Naive thymus-derived CD4-positive, alpha-beta T cell (primary cell): ENCODE measurements around the gene FMNL2. TPM values are rescaled to one million over a fixed set of nuclear protein-coding genes. Genes with fewer than 3 reads are reported as not detected.
A peak's percentile ranks its signal among the peaks of the same experiment; 100 is the strongest.

Source experiments
- ATAC-seq: fragments of 150-1000 bp; cut with Tn5 transposase; 2 replicates; pipeline ENCODE4 v1.10.0; 2021; ENCODE audit warnings: mild to moderate bottlenecking, moderate library complexity
- CTCF ChIA-PET: fragments of 350-600 bp; sonication (Branson Sonifier 250); formaldehyde crosslinking; loops from one replicate; lab custom pipeline; 2021; ENCODE audit warnings: antibody characterized with exemption; lab: Charles Lee
- POLR2A ChIA-PET: fragments of 350-600 bp; sonication (Branson Sonifier 250); formaldehyde crosslinking; loops from one replicate; lab custom pipeline; 2021; ENCODE audit warnings: antibody characterized with exemption, inconsistent platforms; lab: Charles Lee
- DNase-seq, 9 donors: peaks; one replicate each; pipeline versions ENCODE4 v3.0.0 to v3.0.0-alpha.2; 2020 to 2022; ENCODE audit warnings: mixed read lengths in 1 of 9
- H3K27ac ChIP-seq: one replicate; pipeline ENCODE4 v1.7.0; 2013; ENCODE audit warnings: mild to moderate bottlenecking, low read depth, low read length, moderate library complexity
- H3K27me3 ChIP-seq, 2 donors: one replicate each; pipeline ENCODE4 v1.7.0; 2013; ENCODE audit warnings: low read length in 2 of 2, mild to moderate bottlenecking in 2 of 2, moderate library complexity in 2 of 2; ENCODE audit not compliant: control insufficient read depth in 2 of 2, insufficient read depth in 2 of 2
- H3K36me3 ChIP-seq, 3 experiments: 1 replicate in 2 of 3; 2 replicates in 1 of 3; pipeline ENCODE4 v1.7.0; 2013; ENCODE audit warnings: low read length in 3 of 3, mild to moderate bottlenecking in 3 of 3, moderate library complexity in 1 of 3; ENCODE audit not compliant: insufficient read depth in 3 of 3, control insufficient read depth in 2 of 3
- H3K4me1 ChIP-seq, 2 donors: one replicate each; pipeline ENCODE4 v1.7.0; 2013; ENCODE audit warnings: low read length in 2 of 2, mild to moderate bottlenecking in 2 of 2, moderate library complexity in 1 of 2; ENCODE audit not compliant: control insufficient read depth in 2 of 2, insufficient read depth in 2 of 2
- H3K4me3 ChIP-seq: 2 replicates; pipeline ENCODE4 v1.7.0; 2013; ENCODE audit warnings: mild to moderate bottlenecking, low read length
- H3K9me3 ChIP-seq, 3 experiments: 1 replicate in 2 of 3; 2 replicates in 1 of 3; pipeline ENCODE4 v1.7.0; 2013; ENCODE audit warnings: low read length in 3 of 3; ENCODE audit not compliant: control insufficient read depth in 2 of 3
- H3K27ac Mint-ChIP-seq, 9 donors: one replicate each; pipeline ENCODE4 v1.8.0; 2020 to 2022; ENCODE audit warnings: mixed read lengths in 9 of 9, mild to moderate bottlenecking in 8 of 9, moderate library complexity in 5 of 9, inconsistent platforms in 2 of 9
- H3K27me3 Mint-ChIP-seq, 5 donors: one replicate each; pipeline ENCODE4 v1.8.0; 2021 to 2022; ENCODE audit warnings: mixed read lengths in 5 of 5, mild to moderate bottlenecking in 1 of 5
- H3K36me3 Mint-ChIP-seq, 5 donors: one replicate each; pipeline ENCODE4 v1.8.0; 2020 to 2022; ENCODE audit warnings: mixed read lengths in 5 of 5, mild to moderate bottlenecking in 3 of 5, inconsistent platforms in 1 of 5
- H3K4me1 Mint-ChIP-seq, 7 donors: one replicate each; pipeline ENCODE4 v1.8.0; 2020 to 2022; ENCODE audit warnings: mixed read lengths in 7 of 7, mild to moderate bottlenecking in 3 of 7, inconsistent platforms in 1 of 7
- H3K4me3 Mint-ChIP-seq, 10 donors: one replicate each; pipeline ENCODE4 v1.8.0; 2020 to 2022; ENCODE audit warnings: mild to moderate bottlenecking in 10 of 10, mixed read lengths in 10 of 10, moderate library complexity in 6 of 10, inconsistent platforms in 2 of 10
- H3K9me3 Mint-ChIP-seq, 11 donors: one replicate each; pipeline ENCODE4 v1.8.0; 2020 to 2022; ENCODE audit warnings: mixed read lengths in 11 of 11, mild to moderate bottlenecking in 4 of 11, inconsistent platforms in 1 of 11, moderate library complexity in 1 of 11
- intact Hi-C, 2 donors: fragments of 100-400 bp; cut with micrococcal nuclease; formaldehyde crosslinking; loops; one replicate each; pipeline ENCODE4 v1.15.1; 2023
- polyA plus RNA-seq, 2 donors: library from polyadenylated mRNA; unstranded; fragments of 300-500 nt; fragmentation: Illumina TruSeq; gene quantifications; one replicate each; pipeline ENCODE4 v1.2.3, GENCODE V29; 2021
- total RNA-seq, 6 experiments: library from RNA in 5 of 6; stranded (reverse) in 5 of 6; gene quantifications; 1 replicate in 5 of 6; 2 replicates in 1 of 6; pipeline ENCODE4 v1.2.3 and lab custom pipeline; 2021 to 2026

Gene FMNL2
- total and polyA plus RNA-seq, 7 experiments from 2014 or later, result 0.16 to 2.7 (median 1.2) TPM

DNA sequence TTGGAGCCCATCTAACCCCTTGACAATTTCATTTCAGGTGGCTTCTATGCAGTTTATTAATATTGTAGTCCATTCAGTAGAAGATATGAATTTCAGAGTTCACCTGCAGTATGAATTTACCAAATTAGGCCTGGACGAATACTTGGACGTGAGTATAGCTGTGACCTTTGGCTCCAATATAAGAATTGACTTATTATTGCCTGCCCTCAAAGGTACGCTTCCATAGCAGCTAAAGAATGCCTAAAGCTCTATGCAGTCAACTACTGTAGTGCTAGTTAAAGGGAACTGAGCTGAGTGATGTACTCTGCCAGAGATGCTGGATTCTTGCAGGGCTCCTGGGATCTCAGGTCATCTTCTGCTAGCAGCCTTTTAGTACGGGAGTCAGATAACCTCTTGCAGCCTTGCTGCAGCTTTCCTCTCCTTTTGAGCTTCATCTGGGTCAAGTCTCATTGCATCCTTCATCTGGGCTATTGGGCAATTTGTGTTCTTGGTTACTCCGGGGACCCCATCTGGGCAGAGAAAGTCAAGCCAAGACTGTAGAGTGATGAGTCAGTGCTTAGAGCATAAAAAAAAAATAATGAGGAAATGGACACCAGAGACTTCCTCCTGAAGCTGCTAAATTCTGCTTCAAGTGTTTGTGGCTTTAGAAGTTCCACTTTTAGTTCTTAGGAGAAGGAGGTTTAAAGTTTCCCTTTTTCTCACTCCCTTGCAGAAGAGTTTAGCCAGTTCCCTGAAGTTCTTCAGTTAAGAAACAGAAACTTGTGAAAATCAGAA is 276.7 kb downstream of the FMNL2 start:
- Histone ChIP-seq H3K36me3 (no peaks in the 10 kb centered on the region), H3K27ac (no peak overlapping the region), H3K4me3 (no peak overlapping the region), H3K27me3 (no peaks in the 10 kb centered on the region), H3K4me1 (no peaks in the 10 kb centered on the region), H3K9me3 (no peaks in the 10 kb centered on the region)
- CTCF ChIA-PET, result no interaction called here
- peaks cover 0 to 1% (median 0%) of the 10 kb centered on the region in 5 donors for H3K36me3 Mint-ChIP-seq
- H3K4me3 Mint-ChIP-seq, result peak overlapping the region in 1 of 10 donors; percentile 10
- intact Hi-C loops, result no loop called here
- peaks cover 0 to 20% (median 0%) of the 10 kb centered on the region in 7 donors for H3K4me1 Mint-ChIP-seq
- H3K27ac Mint-ChIP-seq, result peak overlapping the region in 2 of 9 donors; percentile 10 to 19
- DNase-seq (no peak), ATAC-seq (peak; percentile 90)
- POLR2A ChIA-PET, result no interaction called here
- H3K9me3 Mint-ChIP-seq, result no peaks in the 10 kb centered on the region
- peaks cover 0 to 3% (median 0%) of the 10 kb centered on the region in 5 donors for H3K27me3 Mint-ChIP-seq

DNA sequence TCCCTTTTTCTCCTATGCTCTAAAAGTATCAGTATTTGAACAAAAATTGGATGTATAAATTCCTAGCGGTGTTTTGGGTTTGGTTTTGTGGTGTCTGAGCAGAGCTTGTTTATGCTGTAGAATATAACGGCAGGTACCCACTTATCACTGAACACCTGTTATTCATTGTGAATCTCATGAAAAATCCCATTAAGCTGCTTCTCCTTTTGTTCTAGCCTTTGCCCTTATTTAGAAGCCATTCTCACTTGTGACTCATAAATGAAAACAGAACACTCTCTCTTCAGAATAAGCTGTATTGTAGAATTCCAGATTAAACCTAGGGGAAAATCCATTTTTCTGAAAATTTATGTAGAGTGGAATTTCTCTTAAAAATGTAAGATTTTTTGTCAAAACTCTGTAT is 278.3 kb downstream of the FMNL2 start:
- peaks cover 0 to 1% (median 0%) of the 10 kb centered on the region in 5 donors for H3K36me3 Mint-ChIP-seq
- Histone ChIP-seq H3K36me3 (no peaks in the 10 kb centered on the region), H3K4me3 (no peak overlapping the region), H3K27me3 (no peaks in the 10 kb centered on the region), H3K9me3 (no peaks in the 10 kb centered on the region), H3K27ac (no peak overlapping the region), H3K4me1 (no peaks in the 10 kb centered on the region)
- ChIA-PET CTCF (no interaction called here), POLR2A (no interaction called here)
- no peak overlapping the region for H3K4me3 Mint-ChIP-seq
- H3K9me3 Mint-ChIP-seq, result no peaks in the 10 kb centered on the region
- no peak overlapping the region for H3K27ac Mint-ChIP-seq
- peaks cover 0 to 3% (median 0%) of the 10 kb centered on the region in 5 donors for H3K27me3 Mint-ChIP-seq
- DNase-seq, result no peak
- ATAC-seq, result no peak
- intact Hi-C loops, result no loop called here
- H3K4me1 Mint-ChIP-seq, result peaks cover 0 to 20% (median 0%) of the 10 kb centered on the region in 7 donors

DNA sequence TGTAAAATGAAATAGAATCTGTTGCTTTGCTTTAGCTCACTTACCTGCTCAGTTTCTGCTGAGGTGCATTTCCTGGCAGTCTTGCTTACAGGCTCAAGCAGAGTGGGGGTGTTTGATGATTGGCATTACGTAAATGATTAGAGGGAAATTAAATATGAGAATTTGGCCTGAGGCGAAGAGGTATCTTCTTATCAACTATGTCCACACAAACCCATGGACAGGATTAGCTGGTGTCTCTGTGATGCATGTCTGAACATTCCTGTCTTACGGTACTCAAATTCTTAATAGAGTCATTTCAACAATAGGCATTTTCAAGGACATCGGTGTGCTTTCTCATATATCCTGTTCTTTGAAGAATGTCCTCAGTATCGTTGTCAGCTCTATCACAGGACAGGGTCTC is 280.2 kb downstream of the FMNL2 start:
- Histone ChIP-seq H3K27me3 (no peaks in the 10 kb centered on the region), H3K27ac (no peak overlapping the region), H3K4me1 (no peaks in the 10 kb centered on the region), H3K36me3 (no peaks in the 10 kb centered on the region), H3K4me3 (no peak overlapping the region), H3K9me3 (no peaks in the 10 kb centered on the region)
- H3K36me3 Mint-ChIP-seq, result peaks cover 0 to 1% (median 0%) of the 10 kb centered on the region in 5 donors
- no peak for DNase-seq
- intact Hi-C loops, result no loop called here
- no peak overlapping the region for H3K27ac Mint-ChIP-seq
- no peaks in the 10 kb centered on the region for H3K9me3 Mint-ChIP-seq
- CTCF ChIA-PET, result interaction anchor here (1.3 kb wide), 1 partner anchor 20 kb away, joined by 3 read pairs; no protein-coding TSS in a partner anchor
- H3K27me3 Mint-ChIP-seq, result no peaks in the 10 kb centered on the region
- ATAC-seq, result no peak
- H3K4me3 Mint-ChIP-seq, result no peak overlapping the region
- POLR2A ChIA-PET, result no interaction called here
- peaks cover 0 to 20% (median 0%) of the 10 kb centered on the region in 7 donors for H3K4me1 Mint-ChIP-seq

GRCh38 chr2:152617456-152618192 is 282.6 kb downstream of the FMNL2 start:
- Histone ChIP-seq H3K4me3 (no peak overlapping the region), H3K36me3 (no peaks in the 10 kb centered on the region), H3K27ac (no peak overlapping the region), H3K4me1 (no peaks in the 10 kb centered on the region), H3K9me3 (no peaks in the 10 kb centered on the region), H3K27me3 (no peaks in the 10 kb centered on the region)
- Mint-ChIP-seq H3K36me3 (peaks cover 0 to 1% (median 0%) of the 10 kb centered on the region in 5 donors), H3K27me3 (peaks cover 0 to 5% (median 0%) of the 10 kb centered on the region in 5 donors), H3K9me3 (no peaks in the 10 kb centered on the region), H3K4me1 (peaks cover 0 to 8% (median 0%) of the 10 kb centered on the region in 7 donors), H3K4me3 (no peak overlapping the region), H3K27ac (no peak overlapping the region)
- DNase-seq (no peak), ATAC-seq (no peak)
- CTCF ChIA-PET, result no interaction called here
- POLR2A ChIA-PET, result no interaction called here
- intact Hi-C loops, result no loop called here

DNA sequence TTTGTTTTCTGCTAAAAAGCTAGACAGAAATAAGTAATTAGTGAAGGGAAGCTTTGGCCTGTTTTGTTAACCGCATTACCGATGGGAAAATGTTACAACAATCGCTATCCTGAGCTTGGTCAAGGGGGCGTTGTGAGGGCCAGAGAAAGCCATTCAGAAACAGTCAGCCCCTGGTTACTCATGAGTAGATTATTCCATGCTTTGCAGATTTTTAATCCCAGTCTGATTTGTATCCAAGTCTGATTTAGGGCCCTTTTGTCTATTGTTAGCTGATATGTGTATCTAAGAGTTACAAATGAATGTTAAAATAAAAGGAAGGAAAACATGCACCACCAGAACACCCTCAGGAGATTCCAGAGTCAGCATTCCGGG is 283.2 kb downstream of the FMNL2 start:
- Mint-ChIP-seq H3K9me3 (no peaks in the 10 kb centered on the region), H3K4me1 (peaks cover 0 to 2% (median 0%) of the 10 kb centered on the region in 7 donors), H3K27me3 (peaks cover 0 to 10% (median 0%) of the 10 kb centered on the region in 5 donors), H3K27ac (no peak overlapping the region), H3K36me3 (peaks cover 0 to 1% (median 0%) of the 10 kb centered on the region in 5 donors), H3K4me3 (no peak overlapping the region)
- H3K27ac ChIP-seq, result no peak overlapping the region
- ChIA-PET POLR2A (no interaction called here), CTCF (no interaction called here)
- H3K4me1 ChIP-seq, result no peaks in the 10 kb centered on the region
- ATAC-seq, result no peak
- no peaks in the 10 kb centered on the region for H3K9me3 ChIP-seq
- no peak overlapping the region for H3K4me3 ChIP-seq
- intact Hi-C loops, result no loop called here
- no peak for DNase-seq
- H3K27me3 ChIP-seq, result no peaks in the 10 kb centered on the region
- H3K36me3 ChIP-seq, result no peaks in the 10 kb centered on the region

GRCh38 chr2:152620208-152620607 is 285.2 kb downstream of the FMNL2 start:
- POLR2A ChIA-PET, result no interaction called here
- no peaks in the 10 kb centered on the region for H3K36me3 Mint-ChIP-seq
- H3K27me3 ChIP-seq, result no peaks in the 10 kb centered on the region
- no peak overlapping the region for H3K4me3 ChIP-seq
- H3K36me3 ChIP-seq, result no peaks in the 10 kb centered on the region
- H3K27ac Mint-ChIP-seq, result no peak overlapping the region
- CTCF ChIA-PET, result no interaction called here
- H3K9me3 ChIP-seq, result no peaks in the 10 kb centered on the region
- H3K4me1 Mint-ChIP-seq, result no peaks in the 10 kb centered on the region
- intact Hi-C loops, result no loop called here
- no peak overlapping the region for H3K27ac ChIP-seq
- no peaks in the 10 kb centered on the region for H3K4me1 ChIP-seq
- no peaks in the 10 kb centered on the region for H3K9me3 Mint-ChIP-seq
- peaks cover 0 to 12% (median 0%) of the 10 kb centered on the region in 5 donors for H3K27me3 Mint-ChIP-seq
- DNase-seq, result no peak
- no peak for ATAC-seq
- no peak overlapping the region for H3K4me3 Mint-ChIP-seq
